ENCODE data around the gene UBAC2. TPM values are rescaled to one million over a fixed set of nuclear protein-coding genes. Genes with fewer than 3 reads are reported as not detected.

UBAC2 gene
- total RNA-seq, 2 experiments from 2014 or later = 26.8 to 28.5 TPM

DNA sequence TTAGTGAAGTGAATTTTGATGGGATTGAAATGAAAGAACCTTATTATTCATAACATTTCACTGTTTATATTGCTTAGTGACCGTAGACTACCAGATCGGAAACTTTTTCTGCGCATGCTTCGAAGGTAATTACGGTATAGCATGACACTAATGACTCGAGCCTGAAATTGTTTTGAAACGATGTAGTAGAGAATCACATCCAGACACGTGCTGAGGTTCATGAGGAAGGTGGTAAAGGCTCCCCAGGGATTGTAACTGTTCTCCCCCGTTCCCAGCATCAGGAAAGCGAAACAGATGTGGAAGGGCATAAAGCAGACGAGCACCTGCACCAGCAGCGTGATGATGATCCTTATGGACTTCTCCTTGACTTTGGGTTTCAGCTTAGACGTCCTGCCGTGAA lies 54.2 kb downstream of the UBAC2 start:
- H3K4me2 ChIP-seq (ENCODE audit: low read length) = peak overlapping the region; percentile 81; the same call in 1 of the 2 replicates
- no peak overlapping the region for H3K27ac ChIP-seq (ENCODE audit: low read depth, low read length, poor library complexity, severe bottlenecking)
- no peaks in the 10 kb centered on the region for H3K9me2 ChIP-seq (ENCODE audit: insufficient read depth, low read length)
- ChIA-PET CTCF (ENCODE audit: unreplicated experiment) (no interaction called here), POLR2A (interaction anchor here (0.6 to 4.1 kb wide), 5 partner anchors 21 to 52 kb away, joined by 3 to 51 read pairs (median 4); no protein-coding TSS in a partner anchor)
- TF ChIP-seq EZH2phosphoT487 (IDR thresholded peaks at IDR 0.05; ENCODE audit: borderline replicate concordance, low read depth, low read length) = no peak
- TF ChIP-seq, protein P1, sequence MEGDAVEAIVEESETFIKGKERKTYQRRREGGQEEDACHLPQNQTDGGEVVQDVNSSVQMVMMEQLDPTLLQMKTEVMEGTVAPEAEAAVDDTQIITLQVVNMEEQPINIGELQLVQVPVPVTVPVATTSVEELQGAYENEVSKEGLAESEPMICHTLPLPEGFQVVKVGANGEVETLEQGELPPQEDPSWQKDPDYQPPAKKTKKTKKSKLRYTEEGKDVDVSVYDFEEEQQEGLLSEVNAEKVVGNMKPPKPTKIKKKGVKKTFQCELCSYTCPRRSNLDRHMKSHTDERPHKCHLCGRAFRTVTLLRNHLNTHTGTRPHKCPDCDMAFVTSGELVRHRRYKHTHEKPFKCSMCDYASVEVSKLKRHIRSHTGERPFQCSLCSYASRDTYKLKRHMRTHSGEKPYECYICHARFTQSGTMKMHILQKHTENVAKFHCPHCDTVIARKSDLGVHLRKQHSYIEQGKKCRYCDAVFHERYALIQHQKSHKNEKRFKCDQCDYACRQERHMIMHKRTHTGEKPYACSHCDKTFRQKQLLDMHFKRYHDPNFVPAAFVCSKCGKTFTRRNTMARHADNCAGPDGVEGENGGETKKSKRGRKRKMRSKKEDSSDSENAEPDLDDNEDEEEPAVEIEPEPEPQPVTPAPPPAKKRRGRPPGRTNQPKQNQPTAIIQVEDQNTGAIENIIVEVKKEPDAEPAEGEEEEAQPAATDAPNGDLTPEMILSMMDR (conservative IDR thresholded peaks at IDR 0.05; ENCODE audit: low read length) = no peak
- peaks cover 62% of the 10 kb centered on the region for H3K79me2 ChIP-seq (ENCODE audit: insufficient read depth, low read depth, low read length)
- peaks cover 29% of the 10 kb centered on the region for H3K4me1 ChIP-seq (ENCODE audit: insufficient read depth, low read length, poor library complexity, severe bottlenecking)
- no peak overlapping the region for H3K4me3 ChIP-seq (ENCODE audit: low read depth, low read length, poor library complexity, severe bottlenecking)
- no peaks in the 10 kb centered on the region for H3K9me3 ChIP-seq (ENCODE audit: low read length)
- BruUV-seq (replicated peaks) = no TSS peak
- H3K36me3 ChIP-seq (ENCODE audit: insufficient read depth, low read length) = peaks cover 43% of the 10 kb centered on the region
- intact Hi-C loops (cut with micrococcal nuclease; ENCODE audit: unreplicated experiment) = loop anchor here (2.0 to 10.0 kb wide), 2 partner anchors 16 to 250 kb away; partner anchors contain the start of gene TM9SF2
- H4K20me1 ChIP-seq (ENCODE audit: insufficient read depth, low read length) = 0 out of 2 replicates have a peak, but pooled peaks cover 4% of the 10 kb centered on the region
- H2AFZ ChIP-seq (ENCODE audit: low read length) = no peak overlapping the region
- DNase-seq (ENCODE audit: low spot score) = no peak

GRCh38 chr13:99255271-99255670 lies 54.6 kb downstream of the UBAC2 start:
- BruUV-seq (replicated peaks) = no TSS peak
- ChIA-PET CTCF (ENCODE audit: unreplicated experiment) (interaction anchor here (1.0 kb wide), 1 partner anchor 165 kb away, joined by 3 read pairs; no protein-coding TSS in a partner anchor), POLR2A (interaction anchor here (0.6 to 4.1 kb wide), 7 partner anchors 22 to 55 kb away, joined by 3 to 51 read pairs (median 5); partner anchors contain the start of gene UBAC2)
- no peak for DNase-seq (ENCODE audit: low spot score)
- H3K4me3 ChIP-seq (ENCODE audit: low read depth, low read length, poor library complexity, severe bottlenecking) = peak overlapping the region; percentile 76
- intact Hi-C loops (cut with micrococcal nuclease; ENCODE audit: unreplicated experiment) = loop anchor here (2.0 to 10.0 kb wide), 2 partner anchors 16 to 250 kb away; partner anchors contain the start of gene TM9SF2
- H3K27ac ChIP-seq (ENCODE audit: low read depth, low read length, poor library complexity, severe bottlenecking) = peak overlapping the region; percentile 97
- 0 out of 2 replicates have a peak, but pooled peaks cover 4% of the 10 kb centered on the region for H4K20me1 ChIP-seq (ENCODE audit: insufficient read depth, low read length)
- no peak for TF ChIP-seq EZH2phosphoT487 (IDR thresholded peaks at IDR 0.05; ENCODE audit: borderline replicate concordance, low read depth, low read length)
- TF ChIP-seq, protein P1 (conservative IDR thresholded peaks at IDR 0.05; ENCODE audit: low read length) = no peak
- H3K4me2 ChIP-seq (ENCODE audit: low read length) = peak overlapping the region; percentile 81
- peaks cover 65% of the 10 kb centered on the region for H3K79me2 ChIP-seq (ENCODE audit: insufficient read depth, low read depth, low read length)
- H3K9me2 ChIP-seq (ENCODE audit: insufficient read depth, low read length) = no peaks in the 10 kb centered on the region
- no peaks in the 10 kb centered on the region for H3K9me3 ChIP-seq (ENCODE audit: low read length)
- H3K36me3 ChIP-seq (ENCODE audit: insufficient read depth, low read length) = peaks cover 47% of the 10 kb centered on the region
- H3K4me1 ChIP-seq (ENCODE audit: insufficient read depth, low read length, poor library complexity, severe bottlenecking) = peaks cover 33% of the 10 kb centered on the region
- no peak overlapping the region for H2AFZ ChIP-seq (ENCODE audit: low read length)

- peak overlapping the region; percentile 81 for H3K4me2 ChIP-seq (ENCODE audit: low read length)
- no peak overlapping the region for H2AFZ ChIP-seq (ENCODE audit: low read length)
- H3K4me1 ChIP-seq (ENCODE audit: insufficient read depth, low read length, poor library complexity, severe bottlenecking) = peaks cover 44% of the 10 kb centered on the region
- 0 out of 2 replicates have a peak, but pooled peaks cover 4% of the 10 kb centered on the region for H4K20me1 ChIP-seq (ENCODE audit: insufficient read depth, low read length)
- DNase-seq (ENCODE audit: low spot score) = peak; percentile 64
- BruUV-seq (replicated peaks) = no TSS peak
- TF ChIP-seq, protein P1 (conservative IDR thresholded peaks at IDR 0.05; ENCODE audit: low read length) = no peak
- no peak for TF ChIP-seq EZH2phosphoT487 (IDR thresholded peaks at IDR 0.05; ENCODE audit: borderline replicate concordance, low read depth, low read length)
- POLR2A ChIA-PET = interaction anchor here (0.6 to 4.1 kb wide), 9 partner anchors 10 to 169 kb away, joined by 3 to 51 read pairs (median 5); partner anchors contain the start of gene UBAC2
- no peaks in the 10 kb centered on the region for H3K9me3 ChIP-seq (ENCODE audit: low read length)
- intact Hi-C loops (cut with micrococcal nuclease; ENCODE audit: unreplicated experiment) = loop anchor here (1.0 to 10.0 kb wide), 2 partner anchors 55 to 249 kb away; partner anchors contain the start of gene TM9SF2
- CTCF ChIA-PET (ENCODE audit: unreplicated experiment) = interaction anchor here (1.0 kb wide), 1 partner anchor 164 kb away, joined by 3 read pairs; no protein-coding TSS in a partner anchor
- peak overlapping the region; percentile 76 for H3K4me3 ChIP-seq (ENCODE audit: low read depth, low read length, poor library complexity, severe bottlenecking)
- H3K79me2 ChIP-seq (ENCODE audit: insufficient read depth, low read depth, low read length) = peaks cover 70% of the 10 kb centered on the region
- H3K27ac ChIP-seq (ENCODE audit: low read depth, low read length, poor library complexity, severe bottlenecking) = peak overlapping the region; percentile 97
- H3K36me3 ChIP-seq (ENCODE audit: insufficient read depth, low read length) = peaks cover 50% of the 10 kb centered on the region
- no peaks in the 10 kb centered on the region for H3K9me2 ChIP-seq (ENCODE audit: insufficient read depth, low read length)
Observed at GRCh38 chr13:99256283-99256682, 55.6 kb downstream of the UBAC2 start.

All from OCI-LY7 (cell line).